GM04504 (cell line): ENCODE data around the gene RRAGC.
"Not testable (repeated sequence)": the region's sequence is repeated elsewhere in the genome, so short reads cannot be mapped to it uniquely, and the experiment has no call there.

Experiments used
- DNase-seq: peaks from one replicate; pipeline ENCODE4 v3.0.0-alpha.2; 2012; ENCODE audit warnings: low read depth

Gene RRAGC

GRCh38 chr1:38817267-38818174, 42.1 kb downstream of the RRAGC start:
- DNase-seq, result no peak

GRCh38 chr1:38815903-38816627, 43.5 kb downstream of the RRAGC start:
- no peak for DNase-seq

GRCh38 chr1:38814984-38815464, 44.5 kb downstream of the RRAGC start:
- no peak for DNase-seq

- DNase-seq, result no peak
These were observed 45.1 kb downstream of the RRAGC start for GRCh38 chr1:38814444-38814983.

- DNase-seq, result no peak
These were observed 46.6 kb downstream of the RRAGC start for GRCh38 chr1:38812981-38813380.

GRCh38 chr1:38811466-38811865, 48.1 kb downstream of the RRAGC start:
- DNase-seq, result not testable (repeated sequence)

GRCh38 chr1:38806090-38806489, 53.5 kb downstream of the RRAGC start:
- DNase-seq, result no peak

GRCh38 chr1:38805036-38805435, 54.5 kb downstream of the RRAGC start:
- DNase-seq, result no peak

- DNase-seq, result no peak
These were observed 55.3 kb downstream of the RRAGC start for GRCh38 chr1:38804062-38804886.

GRCh38 chr1:38803647-38804046, 55.9 kb downstream of the RRAGC start:
- no peak for DNase-seq

GRCh38 chr1:38800720-38801671, 58.6 kb downstream of the RRAGC start:
- no peak for DNase-seq

GRCh38 chr1:38793299-38793698, 66.3 kb downstream of the RRAGC start:
- no peak for DNase-seq

GRCh38 chr1:38791892-38792291, 67.7 kb downstream of the RRAGC start:
- DNase-seq, result no peak

- no peak for DNase-seq
These were observed 68.4 kb downstream of the RRAGC start for GRCh38 chr1:38791164-38791515.

- DNase-seq, result no peak
These were observed 69.0 kb downstream of the RRAGC start for GRCh38 chr1:38790422-38791163.

GRCh38 chr1:38789498-38790169, 69.9 kb downstream of the RRAGC start:
- DNase-seq, result no peak

GRCh38 chr1:38788341-38789336, 70.9 kb downstream of the RRAGC start:
- no peak for DNase-seq
